Transverse colon (tissue), 3 donors: Measurements from ENCODE around the gene FAM20C.

Source experiments
- EP300 ChIP-seq: sonication (generic); formaldehyde crosslinking; IDR thresholded peaks from one replicate; pipeline ENCODE4 v1.6.1; 2017; ENCODE audit warnings: antibody characterized with exemption, low read depth
- TF ChIP-seq, protein P1 (sequence below), 5 experiments: fragments of 200-600 bp in 3 of 5; fragments of 450-650 bp in 2 of 5; sonication (generic) in 3 of 5; IDR thresholded peaks; 1 replicate in 2 of 5; 2 replicates in 3 of 5; pipeline ENCODE4 v1.5.1; 2016 to 2017; ENCODE audit warnings: antibody characterized with exemption in 5 of 5, inconsistent platforms in 3 of 5, mild to moderate bottlenecking in 2 of 5, moderate library complexity in 1 of 5

DNA sequence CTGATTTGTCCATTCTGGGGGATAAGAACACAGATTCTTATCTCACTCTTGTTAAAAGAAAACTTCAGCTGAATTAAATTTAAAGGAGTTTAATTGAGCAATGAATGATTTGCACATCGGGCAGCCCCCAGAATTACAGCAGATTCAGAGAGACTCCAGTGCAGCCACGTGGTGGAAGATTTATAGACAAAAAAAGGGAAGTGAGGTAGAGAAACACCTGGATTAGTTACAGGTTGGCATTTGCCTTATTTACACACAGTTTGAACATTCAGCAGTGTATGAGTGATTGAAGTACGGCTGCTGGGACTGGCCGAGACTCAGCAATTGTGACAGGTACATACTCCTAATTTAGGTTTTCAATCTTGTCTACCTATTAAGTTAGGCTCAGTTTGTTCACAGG, 46.5 kb upstream of the FAM20C start:
- TF ChIP-seq, protein P1, sequence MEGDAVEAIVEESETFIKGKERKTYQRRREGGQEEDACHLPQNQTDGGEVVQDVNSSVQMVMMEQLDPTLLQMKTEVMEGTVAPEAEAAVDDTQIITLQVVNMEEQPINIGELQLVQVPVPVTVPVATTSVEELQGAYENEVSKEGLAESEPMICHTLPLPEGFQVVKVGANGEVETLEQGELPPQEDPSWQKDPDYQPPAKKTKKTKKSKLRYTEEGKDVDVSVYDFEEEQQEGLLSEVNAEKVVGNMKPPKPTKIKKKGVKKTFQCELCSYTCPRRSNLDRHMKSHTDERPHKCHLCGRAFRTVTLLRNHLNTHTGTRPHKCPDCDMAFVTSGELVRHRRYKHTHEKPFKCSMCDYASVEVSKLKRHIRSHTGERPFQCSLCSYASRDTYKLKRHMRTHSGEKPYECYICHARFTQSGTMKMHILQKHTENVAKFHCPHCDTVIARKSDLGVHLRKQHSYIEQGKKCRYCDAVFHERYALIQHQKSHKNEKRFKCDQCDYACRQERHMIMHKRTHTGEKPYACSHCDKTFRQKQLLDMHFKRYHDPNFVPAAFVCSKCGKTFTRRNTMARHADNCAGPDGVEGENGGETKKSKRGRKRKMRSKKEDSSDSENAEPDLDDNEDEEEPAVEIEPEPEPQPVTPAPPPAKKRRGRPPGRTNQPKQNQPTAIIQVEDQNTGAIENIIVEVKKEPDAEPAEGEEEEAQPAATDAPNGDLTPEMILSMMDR (IDR thresholded peaks at IDR 0.05) = no peak
- no peak for TF ChIP-seq EP300
